VCaP (cell line): ENCODE data around the gene SWI5.

ENCODE experiments used
- H3K27ac ChIP-seq: fragments of 450-650 bp; 2 replicates; pipeline ENCODE4 v1.5.1; 2017
- CTCF ChIP-seq: fragments of 450-650 bp; conservative IDR thresholded peaks from 2 replicates; pipeline ENCODE4 v1.5.1; 2017; ENCODE audit warnings: mild to moderate bottlenecking, moderate library complexity

Gene SWI5

GRCh38 chr9:128242828-128243214 lies 33.3 kb upstream of the SWI5 start:
- H3K27ac ChIP-seq, result no peak overlapping the region
- no peak for TF ChIP-seq CTCF

- no peak for TF ChIP-seq CTCF
- H3K27ac ChIP-seq, result no peak overlapping the region
Observed at GRCh38 chr9:128243215-128244018, 32.7 kb upstream of the SWI5 start.

- TF ChIP-seq CTCF, result no peak
- H3K27ac ChIP-seq, result no peak overlapping the region
Observed at GRCh38 chr9:128244091-128244836, 31.8 kb upstream of the SWI5 start.

GRCh38 chr9:128244837-128245231 lies 31.2 kb upstream of the SWI5 start:
- no peak overlapping the region for H3K27ac ChIP-seq
- no peak for TF ChIP-seq CTCF

- no peak overlapping the region for H3K27ac ChIP-seq
Observed at GRCh38 chr9:128245421-128246151, 30.5 kb upstream of the SWI5 start.

GRCh38 chr9:128246471-128246870 lies 29.6 kb upstream of the SWI5 start:
- no peak overlapping the region for H3K27ac ChIP-seq
- TF ChIP-seq CTCF, result no peak

More at GRCh38 chr9:128245421-128246151, 30.5 kb upstream of the SWI5 start:
- no peak for TF ChIP-seq CTCF

GRCh38 chr9:128247226-128247803 lies 28.8 kb upstream of the SWI5 start:
- no peak overlapping the region for H3K27ac ChIP-seq
- TF ChIP-seq CTCF, result no peak
